Vein endothelial cell (primary cell): ENCODE data around the gene SELP. TPM values are rescaled to one million over a fixed set of nuclear protein-coding genes. Genes with fewer than 3 reads are reported as not detected.

ENCODE experiments used
- total RNA-seq: library from RNA; depleted of rRNA; stranded (reverse); fragments of >200 nt; gene quantifications from 2 replicates; pipeline ENCODE4 v1.2.3, GENCODE V29; 2012

Gene SELP
- total RNA-seq = 14.8 and 65.7 TPM in 2 replicates

GRCh38 chr1:169630006-169630405, at the start of gene SELP:
Gene SELP (minus strand): TSS chr1:169630124. CDS start chr1:169630074, 50 bp downstream.

GRCh38 chr1:169586395-169587255, 43.3 kb downstream of the SELP start, which contains the start of gene F5:
Gene F5 (minus strand): TSS chr1:169586481. CDS start chr1:169586386, 95 bp downstream.

Other genes with a start within 250 kb of the SELP start
- gene CCDC181, start 202.7 kb downstream of the SELP start, total RNA-seq = 0.33 TPM in 1 of 2 replicates, not detected in the other
- gene SLC19A2, start 144.2 kb downstream of the SELP start, total RNA-seq = 5.6 and 6.6 TPM in 2 replicates
- under 0.01 TPM in 1 of 2 replicates, not detected in the other for gene F5, start 43.6 kb downstream of the SELP start, total RNA-seq
- 2.9 and 3.3 TPM in 2 replicates for gene SELL, start 81.5 kb upstream of the SELP start, total RNA-seq
- gene SELE, start 104.0 kb upstream of the SELP start, total RNA-seq = 16.0 and 55.6 TPM in 2 replicates
- gene METTL18, start 164.8 kb upstream of the SELP start, total RNA-seq = 5.9 and 6.5 TPM in 2 replicates